ENCODE results near the gene IFNL3.

Gene IFNL3

GRCh38 chr19:39264306-39265290 is 19.8 kb upstream of the IFNL3 start:
- Histone ChIP-seq H2AFZ (ENCODE audit: low read depth, low read length) (no peak overlapping the region), H3K9ac (ENCODE audit: low read length) (no peak overlapping the region), H3K27ac (ENCODE audit: low read length) (no peak overlapping the region), H3K79me2 (ENCODE audit: low read length) (no peaks in the 10 kb centered on the region), H3K4me3 (ENCODE audit: low read length) (no peak overlapping the region), H3K4me1 (ENCODE audit: low read length) (no peaks in the 10 kb centered on the region), H3K27me3 (ENCODE audit: low read depth, low read length) (no peaks in the 10 kb centered on the region), H4K20me1 (ENCODE audit: insufficient read depth, low read length) (no peaks in the 10 kb centered on the region), H3K36me3 (replicated peaks; ENCODE audit: low read depth, low read length) (no peaks in the 10 kb centered on the region), H3K9me3 (ENCODE audit: insufficient read depth, low read length) (no peaks in the 10 kb centered on the region), H3K4me2 (ENCODE audit: low read length) (no peak overlapping the region)
- TF ChIP-seq CTCF (IDR thresholded peaks at IDR 0.05; ENCODE audit: low read depth, low read length), result no peak

DNA sequence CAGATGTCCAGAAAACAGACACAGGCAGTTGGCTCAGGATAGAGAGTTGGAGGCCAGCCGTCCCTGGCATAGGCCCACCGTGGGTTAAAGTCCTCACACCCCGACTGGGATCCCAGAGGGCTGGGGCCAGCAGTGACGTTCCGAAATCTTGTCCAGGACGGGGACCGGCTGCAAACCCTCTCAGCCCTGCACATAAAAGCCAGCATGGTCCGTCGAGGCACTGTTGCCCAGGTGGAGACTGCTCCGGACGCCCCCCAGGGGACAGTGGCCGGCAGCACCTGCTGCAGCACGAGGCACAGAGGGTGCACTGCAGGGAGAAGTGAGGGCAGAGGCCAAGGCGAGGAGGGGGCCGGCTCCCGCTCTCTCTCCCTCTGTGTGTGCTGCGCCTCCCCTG is 19.1 kb upstream of the IFNL3 start:
- Histone ChIP-seq H3K27me3 (ENCODE audit: low read depth, low read length) (no peaks in the 10 kb centered on the region), H3K4me2 (ENCODE audit: low read length) (no peak overlapping the region)

GRCh38 chr19:39262496-39262895 is 17.7 kb upstream of the IFNL3 start:
- H3K9ac ChIP-seq (ENCODE audit: low read length), result no peak overlapping the region
- H3K79me2 ChIP-seq (ENCODE audit: low read length), result no peaks in the 10 kb centered on the region
- H3K4me2 ChIP-seq (ENCODE audit: low read length), result no peak overlapping the region
- TF ChIP-seq CTCF (IDR thresholded peaks at IDR 0.05; ENCODE audit: low read depth, low read length) (no peak), EZH2phosphoT487 (IDR thresholded peaks at IDR 0.05; ENCODE audit: low read depth) (no peak)
- H3K9me3 ChIP-seq (ENCODE audit: insufficient read depth, low read length), result no peaks in the 10 kb centered on the region
- no peaks in the 10 kb centered on the region for H3K4me1 ChIP-seq (ENCODE audit: low read length)
- no peak overlapping the region for H3K27ac ChIP-seq (ENCODE audit: low read length)
- no peak overlapping the region for H3K4me3 ChIP-seq (ENCODE audit: low read length)
- H3K27me3 ChIP-seq (ENCODE audit: low read depth, low read length), result no peaks in the 10 kb centered on the region
- no peak overlapping the region for H2AFZ ChIP-seq (ENCODE audit: low read depth, low read length)
- no peaks in the 10 kb centered on the region for H3K36me3 ChIP-seq (replicated peaks; ENCODE audit: low read depth, low read length)
- H4K20me1 ChIP-seq (ENCODE audit: insufficient read depth, low read length), result no peaks in the 10 kb centered on the region

More for the DNA sequence above, 19.1 kb upstream of the IFNL3 start:
- Histone ChIP-seq H3K27ac (ENCODE audit: low read length) (no peak overlapping the region), H2AFZ (ENCODE audit: low read depth, low read length) (no peak overlapping the region), H3K9me3 (ENCODE audit: insufficient read depth, low read length) (no peaks in the 10 kb centered on the region), H3K36me3 (replicated peaks; ENCODE audit: low read depth, low read length) (no peaks in the 10 kb centered on the region), H3K4me3 (ENCODE audit: low read length) (no peak overlapping the region), H3K9ac (ENCODE audit: low read length) (no peak overlapping the region), H3K4me1 (ENCODE audit: low read length) (no peaks in the 10 kb centered on the region), H3K79me2 (ENCODE audit: low read length) (no peaks in the 10 kb centered on the region), H4K20me1 (ENCODE audit: insufficient read depth, low read length) (no peaks in the 10 kb centered on the region)
- no peak for TF ChIP-seq CTCF (IDR thresholded peaks at IDR 0.05; ENCODE audit: low read depth, low read length)
- no peak for TF ChIP-seq EZH2phosphoT487 (IDR thresholded peaks at IDR 0.05; ENCODE audit: low read depth)

DNA sequence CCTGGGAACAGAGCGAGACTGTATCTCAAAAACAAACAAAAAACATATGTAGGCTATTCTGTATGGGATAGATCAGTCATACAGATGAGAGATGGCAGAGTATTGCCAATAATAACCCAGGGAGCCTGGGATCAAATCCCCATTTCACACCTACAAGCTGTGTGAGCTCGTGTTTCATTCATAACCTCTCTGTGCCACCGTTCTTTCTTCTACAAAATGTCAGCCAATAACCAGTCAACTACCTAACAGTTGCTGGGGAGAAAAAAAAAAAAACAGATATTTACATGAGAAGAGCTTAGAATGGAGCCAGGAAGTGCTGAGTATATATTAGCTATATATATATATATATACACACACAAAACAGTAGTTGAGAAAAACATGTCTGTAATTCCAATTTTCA is 16.9 kb upstream of the IFNL3 start:
- no peaks in the 10 kb centered on the region; the same call in 1 of the 2 replicates for H3K27me3 ChIP-seq (ENCODE audit: low read depth, low read length)

More for the DNA sequence above, 16.9 kb upstream of the IFNL3 start:
- no peak overlapping the region for H3K9ac ChIP-seq (ENCODE audit: low read length)
- H3K9me3 ChIP-seq (ENCODE audit: insufficient read depth, low read length), result no peaks in the 10 kb centered on the region
- H2AFZ ChIP-seq (ENCODE audit: low read depth, low read length), result no peak overlapping the region
- H3K79me2 ChIP-seq (ENCODE audit: low read length), result no peaks in the 10 kb centered on the region
- H3K27ac ChIP-seq (ENCODE audit: low read length), result no peak overlapping the region
- H3K4me1 ChIP-seq (ENCODE audit: low read length), result no peaks in the 10 kb centered on the region
- no peak overlapping the region for H3K4me2 ChIP-seq (ENCODE audit: low read length)
- no peak overlapping the region for H3K4me3 ChIP-seq (ENCODE audit: low read length)
- H4K20me1 ChIP-seq (ENCODE audit: insufficient read depth, low read length), result no peaks in the 10 kb centered on the region
- no peaks in the 10 kb centered on the region for H3K36me3 ChIP-seq (replicated peaks; ENCODE audit: low read depth, low read length)
- TF ChIP-seq EZH2phosphoT487 (IDR thresholded peaks at IDR 0.05; ENCODE audit: low read depth), result no peak
- no peak for TF ChIP-seq CTCF (IDR thresholded peaks at IDR 0.05; ENCODE audit: low read depth, low read length)

All from OCI-LY3 (cell line).